Adrenal gland (tissue), 12 donors: Measurements from ENCODE around the gene FNBP1L. TPM values are rescaled to one million over a fixed set of nuclear protein-coding genes. Genes with fewer than 3 reads are reported as not detected.

Experiments used
- DNase-seq, 7 donors: peaks; one replicate each; pipeline ENCODE4 v3.0.0-alpha.2; 2019 to 2020
- H3K27ac ChIP-seq, 5 donors: fragments of 200-600 bp; sonication (generic) in 4 of 5; 1 replicate in 3 of 5; 2 replicates in 2 of 5; pipeline versions ENCODE4 v1.5.1 to v1.8.0; 2016 to 2020; ENCODE audit warnings: mild to moderate bottlenecking in 1 of 5
- H3K27me3 ChIP-seq: fragments of 200-600 bp; 2 replicates; pipeline ENCODE4 v1.8.0; 2021
- H3K36me3 ChIP-seq, 2 donors: fragments of 200-600 bp; replicated peaks in 1 of 2; 1 replicate in 1 of 2; 2 replicates in 1 of 2; pipeline versions ENCODE4 v1.5.1 to v1.8.0; 2018 to 2022
- H3K4me1 ChIP-seq, 2 donors: fragments of 200-600 bp; replicated peaks in 1 of 2; 1 replicate in 1 of 2; 2 replicates in 1 of 2; pipeline versions ENCODE4 v1.5.1 to v1.8.0; 2018 to 2021
- H3K4me3 ChIP-seq, 4 donors: fragments of 200-600 bp; sonication (generic) in 3 of 4; one replicate each; pipeline ENCODE4 v1.5.1; 2016 to 2018
- H3K9me3 ChIP-seq, 3 donors: fragments of 200-600 bp; sonication (generic) in 1 of 3; replicated peaks in 1 of 3; 1 replicate in 2 of 3; 2 replicates in 1 of 3; pipeline versions ENCODE4 v1.5.1 to v1.8.0; 2016 to 2021
- POLR2A ChIP-seq, 2 donors: fragments of 450-650 bp; IDR thresholded peaks; one replicate each; pipeline ENCODE4 v1.6.1; 2017; ENCODE audit warnings: antibody characterized with exemption in 2 of 2, mild to moderate bottlenecking in 2 of 2, moderate library complexity in 1 of 2
- WGBS, 4 donors: extraction: QIAGEN DNeasy Blood & Tissue Kit in 2 of 4; methylation state at CpG; one replicate each; pipeline versions ENCODE4 v1.1.5 to v1.1.7; 2013 to 2017; 5-methylcytosine and 5-hydroxymethylcytosine counted together
- intact Hi-C, 2 donors: fragments of 100-400 bp; cut with DNase I; formaldehyde crosslinking; loops; one replicate each; pipeline versions ENCODE4 v1.14.1 to v1.15.0; 2022 to 2023
- polyA plus RNA-seq, 3 donors: library from polyadenylated mRNA; stranded (reverse); fragments of 200-250 nt in 2 of 3; fragments of 350-450 nt in 1 of 3; fragmentation: Illumina TruSeq in 1 of 3; extraction: RNeasy Lipid Tissue Mini Kit (QIAGEN cat#74804) in 1 of 3; gene quantifications; one replicate each; pipeline ENCODE4 v1.2.3, GENCODE V29; 2013 to 2014
- total RNA-seq, 9 donors: library from RNA; depleted of rRNA in 4 of 9; stranded (reverse); fragments of >200 nt in 4 of 9; fragments of 120-200 nt in 1 of 9; fragmentation: NEBNext Ultra II Directional in 1 of 9; extraction: Animal tissue kit (Norgen Biotek cat#: 25700) in 1 of 9; gene quantifications; one replicate each; pipeline versions ENCODE4 v1.1.0 to v1.2.4, GENCODE V29; 2013 to 2023
- TF ChIP-seq, protein P1 (sequence below), 6 experiments: fragments of 450-650 bp in 4 of 6; fragments of 200-600 bp in 2 of 6; sonication (generic) in 1 of 6; IDR thresholded peaks; 1 replicate in 5 of 6; 2 replicates in 1 of 6; pipeline versions ENCODE4 v1.5.1 to v1.8.0; 2016 to 2021; ENCODE audit warnings: antibody characterized with exemption in 6 of 6, mild to moderate bottlenecking in 2 of 6, moderate library complexity in 1 of 6
- donor health status: healthy with polysubstance abuse.
- donor health status: Bipolar disorder and iron deficiency.
- donor health status: DM: yes; HTN: yes; CAD: no.
- donor health status: DM: no; HTN: no; CAD: no.
- donor health status: DM: no; HTN: no; CAD: no.
- donor health status: DM: yes; HTN: yes; CAD: no.

Gene FNBP1L
- total and polyA plus RNA-seq, 12 donors: 6.1 to 21.4 (median 14.3) TPM

DNA sequence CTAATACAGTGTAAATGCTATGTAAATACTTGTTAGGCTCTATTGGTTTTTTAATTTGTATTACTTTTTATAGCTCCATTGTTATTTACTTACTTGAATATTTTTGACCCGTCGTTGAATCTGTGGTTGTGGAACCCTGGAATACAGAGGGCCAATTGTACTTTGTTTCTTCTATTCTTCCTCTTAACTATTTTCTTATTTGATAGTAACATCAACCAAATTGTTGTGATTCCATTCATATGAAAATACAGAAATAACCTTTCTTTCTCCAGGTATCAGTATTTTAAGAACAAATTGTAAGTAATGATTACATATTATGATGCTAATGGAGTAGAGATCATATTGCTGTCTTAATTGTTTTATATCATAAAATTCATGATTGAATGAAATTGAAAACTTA, 73.7 kb downstream of the FNBP1L start:
- Histone ChIP-seq H3K4me3 (no peak overlapping the region), H3K27me3 (no peaks in the 10 kb centered on the region), H3K4me1 (no peaks in the 10 kb centered on the region), H3K27ac (no peak overlapping the region), H3K9me3 (no peaks in the 10 kb centered on the region), H3K36me3 (no peaks in the 10 kb centered on the region)
- WGBS, 4 donors: 92 to 95% (median 93%) methylated on average over 2 of the region's 2 CpGs
- no peak for TF ChIP-seq POLR2A (IDR thresholded peaks at IDR 0.05)
- TF ChIP-seq, protein P1, sequence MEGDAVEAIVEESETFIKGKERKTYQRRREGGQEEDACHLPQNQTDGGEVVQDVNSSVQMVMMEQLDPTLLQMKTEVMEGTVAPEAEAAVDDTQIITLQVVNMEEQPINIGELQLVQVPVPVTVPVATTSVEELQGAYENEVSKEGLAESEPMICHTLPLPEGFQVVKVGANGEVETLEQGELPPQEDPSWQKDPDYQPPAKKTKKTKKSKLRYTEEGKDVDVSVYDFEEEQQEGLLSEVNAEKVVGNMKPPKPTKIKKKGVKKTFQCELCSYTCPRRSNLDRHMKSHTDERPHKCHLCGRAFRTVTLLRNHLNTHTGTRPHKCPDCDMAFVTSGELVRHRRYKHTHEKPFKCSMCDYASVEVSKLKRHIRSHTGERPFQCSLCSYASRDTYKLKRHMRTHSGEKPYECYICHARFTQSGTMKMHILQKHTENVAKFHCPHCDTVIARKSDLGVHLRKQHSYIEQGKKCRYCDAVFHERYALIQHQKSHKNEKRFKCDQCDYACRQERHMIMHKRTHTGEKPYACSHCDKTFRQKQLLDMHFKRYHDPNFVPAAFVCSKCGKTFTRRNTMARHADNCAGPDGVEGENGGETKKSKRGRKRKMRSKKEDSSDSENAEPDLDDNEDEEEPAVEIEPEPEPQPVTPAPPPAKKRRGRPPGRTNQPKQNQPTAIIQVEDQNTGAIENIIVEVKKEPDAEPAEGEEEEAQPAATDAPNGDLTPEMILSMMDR (IDR thresholded peaks at IDR 0.05): no peak
- intact Hi-C loops: no loop called here
- DNase-seq: no peak

DNA sequence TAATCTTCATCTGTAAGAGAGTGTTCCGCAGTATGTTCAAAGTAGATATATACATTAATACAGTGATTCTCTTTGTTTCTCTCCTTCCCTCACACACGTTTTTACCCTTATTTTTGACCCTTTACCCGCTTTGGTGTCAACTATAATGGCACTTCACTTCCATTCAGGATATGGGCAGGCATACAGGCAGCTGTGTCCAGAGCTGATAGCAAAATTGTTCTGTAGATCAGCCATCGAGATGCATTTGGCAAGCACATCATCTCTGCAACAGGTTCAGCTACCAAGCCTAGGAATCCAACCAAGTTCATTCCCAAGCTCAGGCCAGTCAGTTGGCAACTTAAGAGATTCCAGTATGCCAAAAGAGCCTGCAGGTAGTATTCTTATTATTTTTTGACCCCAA, 74.8 kb downstream of the FNBP1L start:
- TF ChIP-seq POLR2A (IDR thresholded peaks at IDR 0.05): no peak
- TF ChIP-seq, protein P1 (IDR thresholded peaks at IDR 0.05): no peak
- no peaks in the 10 kb centered on the region for H3K4me1 ChIP-seq
- 78 to 85% (median 84%) methylated on average over 4 of the region's 4 CpGs for WGBS, 4 donors
- H3K27me3 ChIP-seq: no peaks in the 10 kb centered on the region
- no peak for DNase-seq
- intact Hi-C loops: no loop called here
- no peak overlapping the region for H3K4me3 ChIP-seq
- H3K36me3 ChIP-seq: no peaks in the 10 kb centered on the region
- no peak overlapping the region for H3K27ac ChIP-seq
- H3K9me3 ChIP-seq: no peaks in the 10 kb centered on the region

DNA sequence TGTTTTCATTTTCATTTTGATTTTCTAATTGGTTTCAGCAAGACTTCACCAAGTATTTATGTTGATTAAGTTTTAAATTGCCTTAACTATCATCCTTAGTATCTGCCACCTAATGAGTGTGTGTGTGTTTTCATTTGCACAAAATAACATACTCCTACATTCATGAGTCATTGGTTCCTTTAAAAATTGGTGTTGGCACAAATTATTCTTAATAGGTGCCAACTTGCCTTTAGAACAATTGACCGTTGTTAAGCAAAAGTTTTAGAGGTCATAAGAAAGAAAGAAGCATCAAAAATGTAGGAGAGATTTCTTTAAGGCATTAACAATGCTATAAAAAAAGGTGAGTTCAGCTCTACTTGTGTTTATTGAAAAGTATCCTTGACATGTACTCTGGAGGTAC, 77.5 kb downstream of the FNBP1L start:
- TF ChIP-seq, protein P1 (IDR thresholded peaks at IDR 0.05): no peak
- TF ChIP-seq POLR2A (IDR thresholded peaks at IDR 0.05): no peak
- no peak for DNase-seq
- Histone ChIP-seq H3K9me3 (no peaks in the 10 kb centered on the region), H3K36me3 (no peaks in the 10 kb centered on the region), H3K4me1 (no peaks in the 10 kb centered on the region), H3K27ac (no peak overlapping the region), H3K27me3 (no peaks in the 10 kb centered on the region), H3K4me3 (no peak overlapping the region)
- WGBS, 4 donors: 35 to 58% (median 46%) methylated on average over 1 of the region's 1 CpG
- intact Hi-C loops: no loop called here

DNA sequence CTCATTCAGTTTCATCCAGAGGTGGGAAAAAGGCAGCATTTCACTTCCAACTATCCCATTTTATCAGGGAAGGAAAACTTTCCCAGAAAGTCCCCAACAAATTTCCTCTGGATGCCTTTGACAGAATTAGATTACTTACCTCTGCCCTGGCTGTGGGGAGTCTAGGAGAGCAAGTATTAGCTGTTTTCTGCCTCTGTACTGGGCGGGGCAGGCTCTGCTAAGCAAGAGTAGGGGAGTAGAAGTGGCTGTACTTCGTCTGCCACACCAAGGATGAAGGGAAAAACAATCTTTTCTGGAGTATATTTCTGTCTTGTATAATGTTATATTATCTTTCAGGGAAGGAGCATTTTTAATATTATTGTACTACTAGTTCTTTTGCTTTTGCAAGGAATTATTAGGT, 78.5 kb downstream of the FNBP1L start:
- TF ChIP-seq, protein P1 (IDR thresholded peaks at IDR 0.05): no peak
- TF ChIP-seq POLR2A (IDR thresholded peaks at IDR 0.05): no peak
- intact Hi-C loops: no loop called here
- no peak overlapping the region for H3K4me3 ChIP-seq
- no peaks in the 10 kb centered on the region for H3K9me3 ChIP-seq
- H3K27me3 ChIP-seq: no peaks in the 10 kb centered on the region
- no peaks in the 10 kb centered on the region for H3K36me3 ChIP-seq
- no peaks in the 10 kb centered on the region for H3K4me1 ChIP-seq
- no peak overlapping the region for H3K27ac ChIP-seq
- WGBS, 4 donors: 87 to 100% (median 91%) methylated on average over 2 of the region's 2 CpGs
- DNase-seq: no peak
